SW480 (cell line): Measurements from ENCODE around the gene SMPD3.
"Not testable (repeated sequence)": the region's sequence is repeated elsewhere in the genome, so short reads cannot be mapped to it uniquely, and the experiment has no call there.

ENCODE experiments used
- DNase-seq: peaks from one replicate; pipeline ENCODE4 v3.0.0-alpha.2; 2016; ENCODE audit warnings: low spot score

The SMPD3 gene

GRCh38 chr16:68448360-68448970 lies at the start of gene SMPD3:
Gene SMPD3, minus strand, starts transcription at chr16:68448508. Its CDS starts 76,327 bp downstream, at chr16:68372181.
- DNase-seq = peak; percentile 98

GRCh38 chr16:68496689-68497088 lies 48.4 kb upstream of the SMPD3 start:
- DNase-seq = no peak

GRCh38 chr16:68494261-68494660 lies 46.0 kb upstream of the SMPD3 start:
- not testable (repeated sequence) for DNase-seq

GRCh38 chr16:68493412-68494070 lies 45.2 kb upstream of the SMPD3 start:
- DNase-seq = no peak

GRCh38 chr16:68492543-68493411 lies 44.5 kb upstream of the SMPD3 start:
- no peak for DNase-seq

- DNase-seq = no peak
These were observed 43.8 kb upstream of the SMPD3 start for GRCh38 chr16:68492151-68492542.

GRCh38 chr16:68491576-68491950 lies 43.3 kb upstream of the SMPD3 start:
- DNase-seq = no peak

- peak; percentile 59 for DNase-seq
These were observed 42.7 kb upstream of the SMPD3 start for GRCh38 chr16:68490829-68491575.

GRCh38 chr16:68490358-68490757 lies 42.0 kb upstream of the SMPD3 start:
- no peak for DNase-seq

GRCh38 chr16:68488554-68488953 lies 40.2 kb upstream of the SMPD3 start:
- no peak for DNase-seq

GRCh38 chr16:68487669-68488068 lies 39.4 kb upstream of the SMPD3 start:
- no peak for DNase-seq

- DNase-seq = no peak
These were observed 38.9 kb upstream of the SMPD3 start for GRCh38 chr16:68487203-68487514.

- no peak for DNase-seq
These were observed 38.3 kb upstream of the SMPD3 start for GRCh38 chr16:68486502-68487202.

GRCh38 chr16:68481636-68482035 lies 33.3 kb upstream of the SMPD3 start:
- DNase-seq = no peak

- DNase-seq = no peak
These were observed 32.0 kb upstream of the SMPD3 start for GRCh38 chr16:68480084-68480995.

- no peak for DNase-seq
These were observed 31.0 kb upstream of the SMPD3 start for GRCh38 chr16:68479271-68479670.

GRCh38 chr16:68478526-68479250 lies 30.4 kb upstream of the SMPD3 start:
- no peak for DNase-seq

- no peak for DNase-seq
These were observed 26.8 kb upstream of the SMPD3 start for GRCh38 chr16:68475071-68475470.

GRCh38 chr16:68473358-68474070 lies 25.2 kb upstream of the SMPD3 start:
- no peak for DNase-seq
